Stomach smooth muscle (tissue), 2 donors: ENCODE measurements around the gene NBAS.
"Not testable (repeated sequence)": the region's sequence is repeated elsewhere in the genome, so short reads cannot be mapped to it uniquely, and the experiment has no call there.

Source experiments
- H3K27ac ChIP-seq: one replicate; pipeline ENCODE4 v1.7.0; 2013; ENCODE audit warnings: mild to moderate bottlenecking, low read length, inconsistent platforms
- H3K27me3 ChIP-seq, 2 donors: one replicate each; pipeline ENCODE4 v1.7.0; 2013; ENCODE audit warnings: low read length in 2 of 2; ENCODE audit not compliant: insufficient read depth in 2 of 2, control insufficient read depth in 1 of 2
- H3K36me3 ChIP-seq, 2 donors: one replicate each; pipeline ENCODE4 v1.7.0; 2013; ENCODE audit warnings: low read length in 2 of 2; ENCODE audit not compliant: control insufficient read depth in 2 of 2, insufficient read depth in 2 of 2
- H3K4me1 ChIP-seq: one replicate; pipeline ENCODE4 v1.7.0; 2013; ENCODE audit warnings: low read length; ENCODE audit not compliant: control insufficient read depth, insufficient read depth
- H3K4me3 ChIP-seq, 2 donors: one replicate each; pipeline ENCODE4 v1.7.0; 2013; ENCODE audit warnings: low read length in 2 of 2
- H3K9ac ChIP-seq, 2 donors: one replicate each; pipeline ENCODE4 v1.7.0; 2013; ENCODE audit warnings: low read length in 2 of 2, mild to moderate bottlenecking in 1 of 2
- H3K9me3 ChIP-seq, 2 donors: one replicate each; pipeline ENCODE4 v1.7.0; 2013; ENCODE audit warnings: low read length in 2 of 2; ENCODE audit not compliant: control insufficient read depth in 2 of 2
- donor health status: healthy.
- donor health status: Pancreatic carcinoma.

NBAS gene

GRCh38 chr2:15218423-15219086, 342.6 kb downstream of the NBAS start:
- Histone ChIP-seq H3K27me3 (no peaks in the 10 kb centered on the region), H3K4me1 (no peaks in the 10 kb centered on the region), H3K4me3 (no peak overlapping the region), H3K36me3 (peaks cover 3 to 10% of the 10 kb centered on the region in 2 donors), H3K9ac (no peak overlapping the region), H3K9me3 (no peaks in the 10 kb centered on the region), H3K27ac (no peak overlapping the region)

GRCh38 chr2:15212249-15212648, 348.9 kb downstream of the NBAS start:
- no peak overlapping the region for H3K4me3 ChIP-seq
- H3K36me3 ChIP-seq, result peaks cover 0 to 14% of the 10 kb centered on the region in 2 donors

GRCh38 chr2:15210542-15210941, 350.6 kb downstream of the NBAS start:
- H3K27ac ChIP-seq, H3K9ac ChIP-seq, H3K4me3 ChIP-seq, H3K4me1 ChIP-seq, H3K9me3 ChIP-seq, H3K27me3 ChIP-seq: not testable (repeated sequence)
- peaks cover 0 to 11% of the 10 kb centered on the region in 2 donors for H3K36me3 ChIP-seq

More at GRCh38 chr2:15212249-15212648, 348.9 kb downstream of the NBAS start:
- Histone ChIP-seq H3K4me1 (no peaks in the 10 kb centered on the region), H3K9me3 (no peaks in the 10 kb centered on the region), H3K9ac (no peak overlapping the region), H3K27ac (no peak overlapping the region), H3K27me3 (no peaks in the 10 kb centered on the region)

- Histone ChIP-seq H3K9ac (no peak overlapping the region), H3K27me3 (no peaks in the 10 kb centered on the region), H3K36me3 (peaks cover 2 to 5% of the 10 kb centered on the region in 2 donors), H3K4me3 (no peak overlapping the region), H3K27ac (no peak overlapping the region), H3K4me1 (no peaks in the 10 kb centered on the region), H3K9me3 (peaks cover 0 to 3% of the 10 kb centered on the region in 2 donors)
Measured at GRCh38 chr2:15206419-15206818, 354.7 kb downstream of the NBAS start.

GRCh38 chr2:15205562-15205961, 355.6 kb downstream of the NBAS start:
- no peaks in the 10 kb centered on the region for H3K4me1 ChIP-seq
- no peaks in the 10 kb centered on the region for H3K27me3 ChIP-seq
- no peak overlapping the region for H3K4me3 ChIP-seq
- peaks cover 2 to 3% of the 10 kb centered on the region in 2 donors for H3K36me3 ChIP-seq
- H3K9ac ChIP-seq, result no peak overlapping the region
- peaks cover 0 to 3% of the 10 kb centered on the region in 2 donors for H3K9me3 ChIP-seq
- H3K27ac ChIP-seq, result no peak overlapping the region

DNA sequence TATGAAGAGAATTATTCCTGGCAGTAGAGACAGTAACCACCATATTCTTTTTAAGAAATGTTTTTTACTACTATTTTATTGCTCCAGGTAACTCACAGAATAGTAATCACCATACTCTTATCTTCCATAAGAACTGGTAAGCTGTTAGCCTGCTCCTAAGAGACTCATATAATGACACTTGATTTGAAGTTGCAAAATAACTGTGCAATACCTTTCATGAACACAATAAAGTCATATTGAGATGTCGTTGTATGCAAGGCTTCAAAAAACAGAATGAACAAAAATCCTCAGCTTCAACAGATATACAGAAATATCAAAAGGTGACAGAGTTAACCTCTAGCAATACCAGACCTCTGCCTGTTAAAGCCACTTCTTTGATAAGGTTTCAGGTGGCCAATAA, 360.1 kb downstream of the NBAS start:
- Histone ChIP-seq H3K9me3 (peaks cover 0 to 3% of the 10 kb centered on the region in 2 donors), H3K27me3 (no peaks in the 10 kb centered on the region), H3K36me3 (peaks cover 2 to 3% of the 10 kb centered on the region in 2 donors), H3K4me3 (no peak overlapping the region), H3K9ac (no peak overlapping the region), H3K4me1 (no peaks in the 10 kb centered on the region), H3K27ac (no peak overlapping the region)

DNA sequence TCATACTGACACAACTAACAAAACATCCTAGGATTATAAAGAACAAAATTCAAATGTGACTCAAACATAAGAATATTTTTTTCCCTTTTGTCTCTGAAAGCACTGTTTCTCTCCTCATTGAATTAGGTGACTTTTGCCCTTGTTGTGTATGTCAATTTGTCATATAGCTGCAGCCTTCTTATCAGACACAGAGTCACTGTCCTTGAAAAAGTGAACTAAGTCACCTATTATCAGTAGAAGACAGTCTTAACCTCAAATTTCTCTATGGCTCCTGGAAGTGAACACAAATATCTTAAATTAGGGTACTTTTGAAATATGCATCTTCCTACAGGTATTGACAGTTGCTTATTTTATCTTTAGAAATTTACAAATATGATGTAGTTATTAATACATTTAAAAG, 360.6 kb downstream of the NBAS start:
- Histone ChIP-seq H3K9ac (no peak overlapping the region), H3K9me3 (peaks cover 0 to 3% of the 10 kb centered on the region in 2 donors), H3K27me3 (no peaks in the 10 kb centered on the region), H3K36me3 (peaks cover 2 to 3% of the 10 kb centered on the region in 2 donors), H3K4me1 (no peaks in the 10 kb centered on the region), H3K4me3 (no peak overlapping the region), H3K27ac (no peak overlapping the region)

DNA sequence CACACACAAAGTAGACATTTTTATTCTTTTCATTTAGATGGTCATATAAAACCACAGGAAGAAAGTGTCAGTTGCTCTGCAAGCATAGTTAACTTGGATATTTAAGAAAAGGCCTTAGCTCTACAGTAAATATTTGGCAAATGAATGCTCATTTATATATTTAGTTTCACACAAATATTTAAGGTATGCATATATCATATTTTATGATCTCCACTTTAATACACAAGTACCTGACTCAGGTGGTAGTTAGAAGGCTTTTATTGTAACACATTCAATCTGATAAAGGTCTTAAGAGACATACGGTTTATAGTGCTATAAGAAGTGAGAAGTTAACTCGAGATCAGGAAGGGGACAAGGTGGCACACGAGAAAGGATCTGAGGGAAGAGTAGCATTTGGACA, 363.1 kb downstream of the NBAS start:
- Histone ChIP-seq H3K27ac (no peak overlapping the region), H3K4me1 (no peaks in the 10 kb centered on the region), H3K9ac (no peak overlapping the region), H3K36me3 (no peaks in the 10 kb centered on the region), H3K4me3 (no peak overlapping the region), H3K9me3 (no peaks in the 10 kb centered on the region), H3K27me3 (no peaks in the 10 kb centered on the region)

DNA sequence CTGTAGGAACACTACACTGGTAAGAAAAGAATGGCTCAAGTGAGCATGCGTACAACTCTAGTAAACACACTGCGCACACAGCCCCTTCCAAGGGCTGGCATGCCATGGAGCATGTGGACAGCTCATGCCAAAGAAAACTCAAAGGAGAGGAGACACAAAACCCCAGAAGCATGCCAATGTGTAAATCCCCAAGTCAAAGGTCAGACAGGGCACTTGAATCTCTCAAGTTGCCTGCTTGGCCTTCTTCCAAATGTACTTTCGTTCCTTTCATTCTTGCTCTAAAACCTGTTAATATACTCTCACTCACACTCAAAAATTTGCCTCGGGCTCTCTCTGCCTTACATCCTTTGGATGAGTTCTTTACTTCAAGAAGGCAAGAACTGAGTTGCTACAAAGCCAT, 365.3 kb downstream of the NBAS start:
- Histone ChIP-seq H3K4me1 (no peaks in the 10 kb centered on the region), H3K9ac (no peak overlapping the region), H3K36me3 (no peaks in the 10 kb centered on the region), H3K27ac (no peak overlapping the region), H3K4me3 (no peak overlapping the region), H3K27me3 (no peaks in the 10 kb centered on the region), H3K9me3 (no peaks in the 10 kb centered on the region)

DNA sequence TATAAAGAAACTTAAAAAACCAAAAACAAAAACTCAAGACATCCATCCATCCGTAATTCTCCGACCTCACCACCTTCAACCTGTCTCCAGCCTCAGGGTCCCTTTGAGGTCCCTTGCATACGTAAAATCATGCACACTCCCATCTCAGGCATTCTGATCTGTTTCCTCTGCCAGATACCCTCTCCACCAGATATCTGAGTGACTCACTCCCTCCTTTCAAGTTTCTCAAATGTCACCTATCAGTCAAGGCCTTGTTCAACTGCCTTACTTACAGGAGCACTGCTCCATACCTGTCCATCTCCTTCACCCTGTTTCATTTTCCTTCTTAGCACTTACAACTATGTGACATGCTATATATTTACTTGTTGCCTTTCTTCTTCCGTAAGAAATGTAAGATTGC, 369.3 kb downstream of the NBAS start:
- no peaks in the 10 kb centered on the region for H3K27me3 ChIP-seq
- no peak overlapping the region for H3K4me3 ChIP-seq
- H3K9ac ChIP-seq, result no peak overlapping the region
- H3K9me3 ChIP-seq, result no peaks in the 10 kb centered on the region
- H3K27ac ChIP-seq, result no peak overlapping the region
- H3K36me3 ChIP-seq, result peaks cover 0 to 9% of the 10 kb centered on the region in 2 donors
- no peaks in the 10 kb centered on the region for H3K4me1 ChIP-seq

- no peak overlapping the region for H3K9ac ChIP-seq
- H3K27me3 ChIP-seq, result no peaks in the 10 kb centered on the region
- H3K4me3 ChIP-seq, result no peak overlapping the region
- no peaks in the 10 kb centered on the region for H3K4me1 ChIP-seq
- no peaks in the 10 kb centered on the region for H3K9me3 ChIP-seq
- peaks cover 3 to 9% of the 10 kb centered on the region in 2 donors for H3K36me3 ChIP-seq
- H3K27ac ChIP-seq, result no peak overlapping the region
Measured at GRCh38 chr2:15189216-15189615, 371.9 kb downstream of the NBAS start.
